Nucleus accumbens (tissue), 56 donors: ENCODE measurements around the gene TAPBPL.
"Not testable (repeated sequence)": the region's sequence is repeated elsewhere in the genome, so short reads cannot be mapped to it uniquely, and the experiment has no call there.

Experiments
- DNase-seq, 56 donors: peaks; one replicate each; lab custom pipeline; 2025; lab: John Stamatoyannopoulos, UW

TAPBPL gene, protein sequence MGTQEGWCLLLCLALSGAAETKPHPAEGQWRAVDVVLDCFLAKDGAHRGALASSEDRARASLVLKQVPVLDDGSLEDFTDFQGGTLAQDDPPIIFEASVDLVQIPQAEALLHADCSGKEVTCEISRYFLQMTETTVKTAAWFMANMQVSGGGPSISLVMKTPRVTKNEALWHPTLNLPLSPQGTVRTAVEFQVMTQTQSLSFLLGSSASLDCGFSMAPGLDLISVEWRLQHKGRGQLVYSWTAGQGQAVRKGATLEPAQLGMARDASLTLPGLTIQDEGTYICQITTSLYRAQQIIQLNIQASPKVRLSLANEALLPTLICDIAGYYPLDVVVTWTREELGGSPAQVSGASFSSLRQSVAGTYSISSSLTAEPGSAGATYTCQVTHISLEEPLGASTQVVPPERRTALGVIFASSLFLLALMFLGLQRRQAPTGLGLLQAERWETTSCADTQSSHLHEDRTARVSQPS

DNA sequence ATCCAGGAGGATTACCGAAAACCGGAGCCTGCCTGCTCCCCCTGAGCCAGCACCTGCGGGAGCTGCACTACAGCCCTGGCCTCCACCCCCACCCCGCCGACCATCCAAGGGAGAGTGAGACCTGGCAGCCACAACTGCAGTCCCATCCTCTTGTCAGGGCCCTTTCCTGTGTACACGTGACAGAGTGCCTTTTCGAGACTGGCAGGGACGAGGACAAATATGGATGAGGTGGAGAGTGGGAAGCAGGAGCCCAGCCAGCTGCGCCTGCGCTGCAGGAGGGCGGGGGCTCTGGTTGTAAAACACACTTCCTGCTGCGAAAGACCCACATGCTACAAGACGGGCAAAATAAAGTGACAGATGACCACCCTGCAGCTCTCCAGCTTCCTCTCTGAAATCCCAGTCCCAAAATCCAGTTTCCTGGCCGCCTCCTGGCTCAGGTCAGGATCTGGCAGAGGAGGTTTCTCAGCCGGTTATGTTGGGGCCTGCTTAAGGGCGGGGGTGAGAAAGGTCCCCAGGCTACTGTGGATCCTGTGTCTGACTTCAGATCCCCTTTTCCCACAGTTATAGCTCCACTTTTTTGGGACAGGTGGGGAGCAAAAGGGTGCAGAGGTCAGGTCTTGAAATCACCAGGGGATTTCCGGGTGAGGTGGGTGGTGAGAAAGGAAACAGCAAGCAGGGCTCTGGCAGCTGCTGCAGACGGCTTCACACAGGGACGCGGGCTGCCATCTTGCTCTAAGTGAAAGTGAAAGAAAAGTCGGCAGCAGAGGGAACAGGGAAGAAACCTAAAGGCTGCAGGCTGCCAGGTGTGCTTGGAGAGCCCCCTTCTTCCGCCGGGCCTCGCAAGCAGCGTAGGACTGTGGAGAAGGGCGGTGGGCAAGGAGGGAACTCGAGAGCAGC lies at the start of gene TAPBPL:
TAPBPL (plus strand) TSS at position 695 of the 897 bp plus-strand sequence. CDS start 207 bp downstream, outside the sequence.
- peak; percentile 51 to 94 (median 85) for DNase-seq

DNA sequence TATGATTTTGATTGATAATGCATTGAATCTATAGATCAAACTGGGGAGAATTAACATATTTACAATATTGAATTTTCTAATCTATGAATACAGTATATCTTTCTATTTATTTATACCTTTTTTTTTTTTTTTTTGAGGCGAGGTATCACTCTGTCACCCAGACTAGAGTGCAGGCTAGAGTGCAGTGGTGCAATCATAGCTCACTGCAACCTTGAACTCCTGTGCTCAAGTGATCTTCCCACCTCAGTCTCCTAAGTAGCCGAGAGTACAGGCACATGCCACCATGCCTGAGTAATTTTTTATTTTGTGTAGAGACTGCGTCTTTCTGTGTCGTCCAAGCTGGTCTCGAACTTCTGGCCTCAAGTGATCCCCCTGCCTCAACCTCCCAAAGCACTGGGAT lies 47.5 kb upstream of the TAPBPL start:
- no peak for DNase-seq

DNA sequence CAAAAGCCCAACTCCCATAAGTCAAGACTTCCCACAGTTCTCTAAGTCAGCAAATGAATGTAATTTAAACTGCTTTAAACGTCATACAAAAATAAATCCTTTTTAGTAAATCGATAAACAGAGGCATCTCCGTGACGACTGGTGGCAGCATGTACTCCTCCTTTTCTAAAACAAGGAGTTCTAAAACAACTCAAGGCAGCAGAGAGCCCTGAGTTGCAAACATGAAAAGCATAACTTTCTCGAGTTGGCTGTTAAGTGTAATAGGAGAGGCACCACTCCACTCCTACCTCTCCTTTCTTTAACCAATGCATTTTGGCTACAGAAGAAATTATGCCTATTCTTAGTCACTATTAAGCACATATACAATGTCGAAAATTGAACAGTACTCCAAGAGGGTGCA lies 45.9 kb upstream of the TAPBPL start:
- no peak for DNase-seq

DNA sequence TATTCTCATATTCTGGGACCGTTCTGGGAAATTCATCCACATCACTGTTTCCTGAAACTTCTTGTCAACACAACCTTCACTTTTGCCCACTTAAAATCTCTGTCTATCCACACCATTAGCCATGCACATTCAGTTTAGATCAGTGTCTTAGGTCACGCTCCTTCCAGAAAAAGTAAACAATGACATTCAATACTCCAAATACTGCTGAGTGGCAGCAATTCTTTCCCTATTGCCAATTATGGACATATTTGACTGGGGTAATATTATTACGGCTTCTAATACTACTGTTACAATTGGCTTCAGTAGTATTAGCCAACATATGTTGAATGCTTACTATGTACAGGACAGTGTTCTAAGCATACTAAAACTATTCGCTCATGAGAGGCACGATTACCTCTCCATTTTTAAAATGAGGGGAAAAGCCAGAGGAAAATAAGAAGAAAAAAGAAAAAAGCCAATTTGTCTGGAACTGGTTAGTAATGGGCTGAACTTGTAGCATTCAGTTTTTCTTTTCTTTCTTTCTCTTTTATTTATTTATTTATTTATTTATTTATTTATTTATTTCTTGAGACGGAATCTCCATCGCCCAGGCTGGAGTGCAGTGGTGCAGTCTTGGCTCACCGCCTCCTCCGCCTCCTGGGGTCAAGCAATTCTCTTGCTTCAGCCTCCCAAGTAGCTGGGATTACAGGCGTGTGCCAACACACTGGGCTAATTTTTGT lies 44.4 kb upstream of the TAPBPL start:
- no peak for DNase-seq

DNA sequence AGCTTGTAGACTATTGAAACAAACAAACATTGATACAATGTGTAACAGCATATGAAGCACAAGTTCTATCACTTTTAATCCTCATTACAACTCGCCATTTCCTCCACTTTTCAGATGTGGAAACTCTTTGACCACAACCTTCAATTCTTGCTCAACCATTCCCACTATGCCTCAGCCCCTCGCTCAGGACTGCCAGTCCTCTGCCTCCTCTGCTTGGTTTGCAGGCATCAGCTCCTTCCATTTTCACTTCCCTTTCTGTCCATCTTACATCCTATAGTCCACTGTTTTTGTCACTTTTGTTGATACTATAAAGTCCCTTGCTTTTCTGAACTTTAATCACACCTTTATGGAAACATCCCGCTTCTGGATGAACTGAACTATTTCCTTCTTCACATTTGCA lies 35.2 kb upstream of the TAPBPL start:
- peak in 3 of 56 donors; percentile 9 to 26 (median 9) for DNase-seq

DNA sequence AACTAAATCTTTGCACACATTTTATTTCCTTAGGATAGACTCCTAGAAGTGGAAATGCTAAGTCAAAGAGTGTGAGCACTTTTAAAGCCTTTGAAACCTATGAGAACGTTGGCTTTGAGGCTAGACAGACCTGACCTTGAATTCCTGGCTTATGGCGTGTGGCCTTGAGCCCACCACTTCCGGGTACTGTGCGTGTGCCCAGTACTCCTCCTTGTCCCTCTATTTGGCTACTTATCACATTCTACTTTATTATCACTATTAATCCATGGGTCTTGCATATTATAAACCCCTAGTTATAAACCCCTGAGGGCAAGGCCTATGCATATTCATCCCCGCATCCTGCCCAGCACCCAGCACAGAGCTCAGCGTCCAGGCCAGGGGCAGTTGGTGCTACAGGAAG lies 33.0 kb upstream of the TAPBPL start:
- DNase-seq, result no peak

DNA sequence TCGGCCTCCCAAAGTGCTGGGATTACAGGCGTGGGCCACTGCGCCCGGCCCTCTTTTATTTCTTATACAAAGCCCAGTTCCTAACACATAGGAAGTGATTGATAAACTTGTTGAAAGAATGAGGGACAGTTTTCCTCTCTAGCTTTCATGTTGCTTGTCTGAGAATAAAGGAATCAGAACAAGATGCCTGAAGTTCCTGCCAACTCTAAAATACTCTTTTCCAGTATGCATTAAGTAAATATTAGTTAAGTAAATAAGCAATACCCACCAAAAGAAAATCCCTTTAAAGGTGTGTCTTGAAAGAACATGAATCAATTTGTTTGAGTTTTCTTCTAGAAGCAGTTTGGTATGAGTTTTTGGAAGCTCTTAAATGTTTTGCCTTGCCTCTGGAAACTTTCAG lies 31.5 kb upstream of the TAPBPL start:
- DNase-seq, result no peak

DNA sequence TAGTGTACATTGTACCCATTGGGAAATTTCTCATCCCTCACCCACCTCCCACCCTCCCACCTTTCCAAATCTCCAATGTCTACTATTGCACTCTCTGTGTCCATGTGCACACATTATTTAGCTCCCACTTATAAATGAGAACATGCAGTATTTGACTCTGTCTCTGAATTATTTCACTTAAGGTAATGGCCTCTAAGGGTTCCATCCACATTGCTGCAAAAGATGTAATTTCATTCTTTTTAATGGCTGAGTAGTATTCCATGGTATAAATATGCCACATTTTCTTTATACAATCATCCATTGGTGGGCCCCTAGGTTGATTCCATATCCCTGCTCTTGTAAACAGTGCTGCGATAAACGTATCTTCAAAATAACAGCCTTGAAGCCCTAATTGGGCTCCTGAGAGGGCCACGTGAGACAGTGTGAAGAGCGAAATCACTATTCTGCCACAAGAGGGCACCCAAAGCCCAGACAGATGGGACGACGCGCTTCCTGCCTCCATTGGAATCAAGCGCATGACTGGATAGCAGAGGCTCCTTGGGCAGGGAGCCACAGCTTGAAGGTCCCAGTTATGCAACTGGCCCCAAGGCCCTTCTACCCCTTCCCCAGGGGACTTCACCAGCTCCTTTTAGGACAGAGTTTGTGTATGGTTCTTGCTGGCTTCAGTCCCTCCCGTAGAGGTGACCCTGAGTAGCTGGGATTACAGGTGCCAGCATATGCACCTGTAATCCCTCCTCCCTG lies 28.4 kb upstream of the TAPBPL start:
- DNase-seq, result peak in 50 of 56 donors; percentile 12 to 88 (median 64)

DNA sequence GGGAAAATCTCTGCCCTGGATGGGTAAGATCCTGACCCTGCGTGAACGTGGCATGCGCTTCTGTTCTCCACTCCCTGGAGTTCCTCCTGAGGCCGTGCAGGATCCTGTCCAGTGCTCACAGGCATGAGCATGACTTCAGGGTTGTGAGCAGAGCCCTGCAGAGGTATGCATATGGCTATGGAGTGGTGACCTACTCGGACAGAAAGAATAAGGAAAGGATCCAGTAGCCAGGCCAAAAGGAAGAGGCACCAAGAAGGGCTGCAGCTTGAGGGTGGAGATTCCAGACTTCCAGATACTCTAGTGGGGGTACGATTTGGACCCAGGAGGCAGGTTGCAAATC lies 27.9 kb upstream of the TAPBPL start:
- no peak for DNase-seq

DNA sequence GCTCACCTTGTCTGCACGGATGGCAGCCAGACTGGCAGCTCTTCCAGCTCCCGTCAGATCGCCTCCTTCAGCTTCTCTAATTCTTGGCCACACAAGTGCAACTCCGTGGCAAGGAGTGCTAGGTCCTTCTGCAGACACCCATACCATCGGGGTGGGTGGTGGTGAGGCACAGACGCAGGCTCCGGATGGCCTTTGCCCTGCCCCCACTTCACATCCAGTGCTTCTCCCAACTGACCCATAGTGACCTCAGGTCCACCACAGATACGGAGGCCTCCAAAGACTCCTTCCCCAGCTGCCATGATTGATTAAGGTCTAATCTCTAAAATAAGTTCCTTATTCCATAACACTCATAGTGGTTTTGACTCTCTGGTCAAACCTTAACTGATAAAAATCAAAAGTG lies 27.0 kb upstream of the TAPBPL start:
- DNase-seq, result no peak

DNA sequence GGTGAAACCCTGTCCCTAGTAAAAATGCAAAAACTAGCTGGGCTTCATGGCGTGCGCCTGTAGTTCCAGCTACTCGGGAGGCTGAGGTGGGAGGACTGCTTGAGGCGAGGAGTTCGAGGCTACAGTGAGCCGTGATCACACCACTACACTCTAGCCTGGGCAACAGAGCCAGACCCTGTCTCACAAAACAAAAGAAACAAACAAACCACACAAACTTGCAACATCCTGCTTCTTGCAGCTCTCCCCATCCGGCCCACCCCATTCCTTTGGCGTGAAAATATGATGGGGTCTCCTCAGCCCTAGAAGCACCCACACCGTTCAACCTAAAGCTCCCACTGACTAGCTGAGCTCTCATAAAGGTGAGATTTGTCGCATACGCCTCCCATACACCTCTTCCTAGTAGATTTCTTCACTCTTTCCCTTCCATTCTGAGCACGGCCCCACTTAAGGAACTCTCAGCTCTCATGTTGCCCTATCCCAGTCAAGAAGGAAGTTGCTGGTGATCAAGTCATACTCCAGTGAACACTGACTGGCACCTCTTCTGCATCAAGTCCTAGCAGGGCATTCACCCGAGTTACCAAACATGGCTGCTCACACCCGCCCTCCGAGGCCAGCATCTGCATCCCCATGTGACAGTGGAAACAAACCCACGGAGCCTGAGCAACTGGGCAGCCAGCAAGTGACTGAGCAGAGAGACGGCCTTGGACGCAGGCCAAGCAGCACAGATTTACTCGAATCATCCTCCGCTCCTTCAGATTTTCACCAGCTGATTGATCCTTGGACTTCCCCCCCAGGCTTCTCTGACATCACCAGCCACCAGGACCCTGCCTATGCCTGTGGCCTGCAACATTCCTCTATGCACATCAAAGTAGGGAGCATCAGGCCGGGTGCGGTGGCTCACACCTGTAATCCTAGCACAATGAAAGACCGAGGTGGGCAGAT lies 26.0 kb upstream of the TAPBPL start:
- peak in 26 of 56 donors; percentile 1 to 70 (median 20) for DNase-seq

DNA sequence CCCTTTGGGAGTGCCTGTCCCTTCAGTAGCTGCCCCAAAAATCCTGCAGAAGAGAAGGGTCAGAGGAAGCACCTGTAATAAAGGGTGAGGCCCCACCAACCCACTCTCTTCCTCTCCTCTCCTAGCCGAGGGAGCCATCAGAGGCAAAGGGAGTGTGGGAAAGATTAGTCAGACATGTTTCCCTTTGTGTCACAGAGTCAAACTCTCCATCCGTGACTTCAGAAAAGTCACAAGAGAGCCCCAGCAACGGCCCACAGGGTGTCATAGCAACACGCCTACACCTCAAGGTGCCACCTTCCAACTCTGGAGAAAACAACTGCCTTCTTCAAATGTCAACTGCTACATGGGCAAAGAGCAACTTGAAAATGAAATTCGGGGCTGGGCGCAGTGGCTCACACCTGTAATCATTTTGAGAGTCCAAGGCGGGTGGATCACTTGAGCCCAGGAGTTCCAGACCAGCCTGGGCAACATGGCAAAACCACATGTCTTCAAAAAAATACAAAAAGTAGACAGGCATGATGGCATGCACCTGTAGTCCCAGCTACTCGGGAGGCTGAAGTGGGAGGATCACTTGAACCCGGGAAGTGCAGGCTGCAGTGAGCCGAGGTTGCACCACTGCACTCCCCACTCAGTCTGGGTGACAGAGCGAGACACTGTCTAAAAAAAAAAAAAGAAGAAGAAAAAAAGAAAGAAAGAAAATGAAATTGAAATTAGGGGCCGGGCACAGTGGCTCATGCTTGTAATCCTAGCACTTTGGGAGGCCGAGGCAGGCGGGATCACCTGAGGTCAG lies 24.8 kb upstream of the TAPBPL start:
- DNase-seq, result peak in 30 of 56 donors; percentile 5 to 79 (median 35)

DNA sequence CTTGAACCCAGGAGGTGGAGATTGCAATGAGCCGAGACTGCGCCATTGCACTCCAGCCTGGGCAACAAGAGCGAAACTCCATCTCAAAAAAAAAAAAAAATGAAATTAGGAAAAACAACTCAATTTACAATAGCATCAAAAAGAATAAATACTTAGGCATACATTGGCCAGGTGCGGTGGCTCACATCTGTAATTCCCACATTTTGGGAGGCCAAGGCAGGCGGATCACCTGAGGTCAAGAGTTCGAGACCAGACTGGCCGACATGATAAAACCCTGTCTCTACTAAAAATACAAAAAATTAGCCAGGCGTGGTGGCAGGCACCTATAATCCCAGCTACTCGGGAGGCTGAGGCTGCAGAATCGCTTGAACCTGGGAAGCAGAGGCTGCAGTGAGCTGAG lies 24.0 kb upstream of the TAPBPL start:
- not testable (repeated sequence) for DNase-seq

DNA sequence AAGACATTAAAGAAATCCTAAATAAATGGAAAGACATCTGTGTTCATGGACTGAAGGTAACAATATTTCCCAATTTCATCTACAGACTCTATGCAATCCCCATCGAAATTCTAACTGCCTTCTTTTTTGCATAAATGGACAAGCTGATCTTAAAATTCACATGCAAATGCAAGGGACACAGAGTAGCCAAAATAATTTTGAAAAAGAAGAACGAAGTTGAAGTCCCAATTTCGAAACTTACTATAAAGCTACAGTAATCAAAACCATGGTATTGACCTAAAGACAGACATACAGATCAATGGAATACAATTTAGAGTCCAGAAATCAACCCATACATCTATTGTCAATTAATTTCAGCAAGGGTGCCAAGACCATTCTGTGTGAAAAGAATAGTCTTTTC lies 23.5 kb upstream of the TAPBPL start:
- DNase-seq, result no peak

DNA sequence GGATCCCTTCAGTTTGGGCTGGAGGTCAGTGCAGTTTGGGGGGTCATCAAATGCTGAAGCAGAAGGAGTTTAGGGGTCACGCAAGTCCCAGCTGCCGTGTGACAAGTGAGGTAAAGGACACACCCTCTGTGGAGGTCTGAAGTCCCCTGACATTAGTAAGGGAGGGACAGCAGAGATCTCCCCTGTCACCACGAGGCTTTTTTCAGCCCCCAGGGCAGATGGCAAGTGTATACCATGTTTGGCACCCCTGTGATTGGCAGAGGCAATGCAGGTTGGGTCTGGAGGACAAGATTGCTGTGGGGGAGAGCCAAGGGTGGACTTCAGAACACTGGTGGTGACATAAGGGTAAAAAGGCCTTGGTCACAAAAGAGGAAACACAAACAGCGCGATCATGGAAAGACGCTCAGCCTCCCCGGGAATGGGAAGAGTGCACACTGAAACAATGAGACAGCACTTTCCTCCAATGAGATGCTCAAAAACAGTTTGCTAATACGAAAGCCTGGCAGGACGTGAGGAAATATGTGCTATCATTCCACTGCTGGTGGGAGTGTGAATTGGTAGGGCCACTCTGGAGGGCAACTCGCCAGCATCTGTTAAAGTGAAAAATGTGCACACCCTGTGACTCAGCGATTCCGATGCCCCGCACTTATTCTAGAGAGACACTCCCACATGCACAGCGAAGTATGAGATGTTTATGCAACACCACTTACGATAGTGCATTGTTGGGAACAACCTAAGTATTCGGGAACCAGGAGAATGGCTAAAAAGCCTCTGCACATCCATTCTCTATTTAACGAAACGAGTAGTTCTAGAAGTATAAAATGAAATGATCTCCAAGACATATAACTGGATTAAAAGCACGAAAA lies 21.5 kb upstream of the TAPBPL start:
- DNase-seq, result peak in 25 of 56 donors; percentile 4 to 68 (median 26)

DNA sequence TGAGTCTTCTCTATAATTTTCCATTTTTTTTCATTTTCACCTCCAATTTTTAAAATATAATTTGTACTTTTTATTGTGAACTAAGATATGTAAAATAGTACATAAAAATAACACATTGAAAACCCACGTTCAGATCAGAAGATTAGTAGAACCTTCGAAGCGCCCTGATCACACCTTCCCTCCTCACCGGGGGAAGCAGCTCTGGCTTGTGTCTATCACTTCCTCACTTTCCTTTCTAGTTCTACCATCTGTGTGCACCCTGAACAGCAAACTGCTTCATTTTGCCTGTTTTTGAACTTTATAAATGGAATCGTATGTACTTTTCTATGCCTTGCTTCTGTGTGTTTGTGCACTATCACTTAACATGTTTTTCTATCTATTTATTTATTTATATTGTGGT lies 18.9 kb upstream of the TAPBPL start:
- peak in 4 of 56 donors; percentile 8 to 34 (median 20) for DNase-seq
